Activated T-cell treated with anti-CD3 and anti-CD28 coated beads, Interleukin-2, amount 50 U/mL, for 24 hours (primary cell): Measurements from ENCODE around the gene SARDH.

Experiments
- DNase-seq: peaks from one replicate; pipeline ENCODE4 v3.0.0-alpha.2; 2020
- H3K27ac Mint-ChIP-seq: 2 replicates; pipeline ENCODE4 v1.8.0; 2020; ENCODE audit warnings: mild to moderate bottlenecking, mixed read lengths
- H3K27me3 Mint-ChIP-seq: 2 replicates; pipeline ENCODE4 v1.8.0; 2020; ENCODE audit warnings: mixed read lengths
- H3K36me3 Mint-ChIP-seq: 2 replicates; pipeline ENCODE4 v1.8.0; 2020; ENCODE audit warnings: low read depth, mixed read lengths
- H3K4me1 Mint-ChIP-seq: 2 replicates; pipeline ENCODE4 v1.8.0; 2020; ENCODE audit warnings: low read depth, mixed read lengths
- H3K4me3 Mint-ChIP-seq: 2 replicates; pipeline ENCODE4 v1.8.0; 2020; ENCODE audit warnings: mild to moderate bottlenecking, moderate library complexity, mixed read lengths
- H3K9me3 Mint-ChIP-seq: 2 replicates; pipeline ENCODE4 v1.8.0; 2020; ENCODE audit warnings: mixed read lengths

SARDH gene

DNA sequence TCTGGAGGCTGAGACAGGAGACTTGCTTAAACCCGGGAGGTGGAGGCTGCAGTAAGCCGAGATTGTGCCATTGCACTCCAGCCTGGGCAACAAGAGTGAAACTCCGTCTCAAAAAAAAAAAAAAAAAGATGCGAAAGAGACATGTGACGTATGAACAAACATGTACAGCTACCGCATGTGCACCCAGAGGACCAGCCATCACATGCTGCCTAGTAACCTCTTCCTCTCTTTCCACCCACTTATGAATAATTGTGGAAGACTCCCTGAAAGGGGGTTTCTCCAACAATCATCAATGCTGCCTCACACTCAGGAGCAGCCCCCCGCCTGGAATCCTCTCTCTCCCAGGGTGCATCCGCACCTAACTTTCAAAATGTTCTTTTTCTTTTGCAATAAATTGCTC lies 2.2 kb downstream of the SARDH start:
- no peak for DNase-seq
- no peaks in the 10 kb centered on the region for H3K9me3 Mint-ChIP-seq
- no peak overlapping the region for H3K27ac Mint-ChIP-seq
- no peaks in the 10 kb centered on the region for H3K36me3 Mint-ChIP-seq
- H3K27me3 Mint-ChIP-seq, result no peaks in the 10 kb centered on the region
- no peak overlapping the region for H3K4me3 Mint-ChIP-seq
- H3K4me1 Mint-ChIP-seq, result peaks cover 9% of the 10 kb centered on the region

DNA sequence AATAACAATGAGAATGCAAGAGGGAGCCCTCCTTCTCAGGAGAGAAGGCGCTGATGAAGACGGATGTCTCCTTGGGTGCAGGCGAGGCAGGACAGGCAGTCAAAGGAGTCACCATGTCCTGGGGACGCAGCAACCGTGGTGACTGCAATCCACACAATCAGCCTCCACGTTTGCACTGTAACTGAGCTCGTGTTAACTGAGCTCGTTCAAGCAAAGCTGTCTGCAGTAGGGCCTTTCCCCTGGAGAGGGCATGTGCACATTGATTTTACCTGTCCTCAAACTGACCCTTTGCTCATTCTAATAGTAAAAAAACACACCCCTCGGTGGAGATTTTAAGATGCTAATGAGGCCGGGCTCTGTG lies 2.8 kb downstream of the SARDH start:
- no peak overlapping the region for H3K4me3 Mint-ChIP-seq
- no peaks in the 10 kb centered on the region for H3K27me3 Mint-ChIP-seq
- H3K36me3 Mint-ChIP-seq, result no peaks in the 10 kb centered on the region
- no peaks in the 10 kb centered on the region for H3K9me3 Mint-ChIP-seq
- no peak overlapping the region for H3K27ac Mint-ChIP-seq
- no peak for DNase-seq
- H3K4me1 Mint-ChIP-seq, result peaks cover 9% of the 10 kb centered on the region

DNA sequence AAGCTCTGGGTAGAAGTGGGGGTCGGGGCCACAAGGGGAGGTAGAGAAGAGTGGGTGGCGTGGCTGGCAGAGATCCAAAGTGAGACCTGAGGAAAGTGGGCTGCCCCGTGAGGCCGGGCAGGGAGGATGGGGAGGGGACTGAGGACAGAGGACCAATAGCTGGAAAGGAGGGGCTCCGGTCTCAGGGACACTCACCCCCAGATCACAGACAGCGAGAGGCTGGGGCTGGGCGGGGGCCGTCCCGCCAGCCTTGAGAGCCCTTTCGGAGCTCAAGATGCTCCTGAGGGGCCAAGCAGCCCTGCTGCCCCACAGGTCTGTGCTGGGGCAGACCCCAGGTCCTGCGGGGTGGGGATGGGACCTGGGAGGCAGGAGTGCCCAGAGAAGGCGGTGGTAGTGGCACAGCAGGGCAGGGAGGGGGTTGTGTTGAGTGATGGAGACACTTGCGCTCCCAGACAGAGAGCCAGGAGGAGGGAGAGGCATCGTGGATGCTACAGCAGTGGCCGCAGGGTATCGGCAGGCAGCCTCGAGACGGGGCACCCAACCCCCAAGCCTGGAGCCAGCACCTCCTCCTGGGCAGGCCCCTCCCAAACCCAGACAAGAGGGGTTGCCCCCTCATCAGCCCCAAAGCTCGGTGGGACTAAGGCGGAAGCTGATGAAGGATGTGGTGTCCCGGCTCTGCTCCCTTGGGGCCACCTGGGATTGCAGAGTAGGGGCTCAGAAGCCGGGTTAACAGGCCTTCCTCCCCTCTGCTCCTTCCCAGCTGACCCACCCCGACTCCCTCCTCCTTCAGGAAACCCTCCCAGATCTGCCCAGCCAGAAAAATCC lies 3.4 kb downstream of the SARDH start:
- Mint-ChIP-seq H3K27me3 (no peaks in the 10 kb centered on the region), H3K27ac (no peak overlapping the region), H3K9me3 (no peaks in the 10 kb centered on the region), H3K4me3 (no peak overlapping the region), H3K4me1 (peaks cover 9% of the 10 kb centered on the region), H3K36me3 (no peaks in the 10 kb centered on the region)
- DNase-seq, result no peak

DNA sequence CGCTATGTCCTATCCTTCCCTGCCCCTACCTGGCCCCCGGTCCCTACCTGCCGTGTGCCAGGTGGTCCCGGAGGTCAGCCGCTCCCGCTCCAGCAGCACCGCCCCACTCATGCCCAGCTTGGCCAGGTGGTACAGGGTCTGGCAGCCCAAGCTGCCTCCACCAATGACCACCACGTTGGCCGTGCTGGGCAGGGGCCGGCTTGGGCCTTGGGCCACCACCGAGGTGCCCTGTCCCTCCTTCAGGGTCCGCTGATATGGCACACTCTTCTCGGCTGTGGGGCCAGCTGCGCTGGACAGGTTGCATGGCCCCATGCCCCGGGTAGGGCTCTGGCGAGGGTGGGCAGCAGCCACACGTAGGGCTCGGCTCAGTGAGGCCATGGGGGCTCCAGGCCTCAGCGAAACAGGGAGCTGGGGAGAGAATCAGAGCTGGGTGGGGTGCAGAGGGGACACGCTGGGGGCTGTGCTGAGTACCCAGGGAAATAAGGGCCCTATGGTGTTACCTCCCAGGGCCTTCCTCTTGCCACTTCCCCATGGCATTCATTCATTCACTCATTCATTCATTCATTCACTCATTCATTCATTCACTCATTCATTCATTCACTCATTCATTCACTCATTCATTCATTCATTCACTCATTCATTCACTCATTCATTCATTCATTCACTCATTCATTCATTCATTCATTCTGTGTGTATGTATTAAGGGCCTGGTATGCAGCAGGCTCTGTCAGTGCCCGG lies 4.2 kb downstream of the SARDH start:
- H3K27ac Mint-ChIP-seq, result no peak overlapping the region

DNA sequence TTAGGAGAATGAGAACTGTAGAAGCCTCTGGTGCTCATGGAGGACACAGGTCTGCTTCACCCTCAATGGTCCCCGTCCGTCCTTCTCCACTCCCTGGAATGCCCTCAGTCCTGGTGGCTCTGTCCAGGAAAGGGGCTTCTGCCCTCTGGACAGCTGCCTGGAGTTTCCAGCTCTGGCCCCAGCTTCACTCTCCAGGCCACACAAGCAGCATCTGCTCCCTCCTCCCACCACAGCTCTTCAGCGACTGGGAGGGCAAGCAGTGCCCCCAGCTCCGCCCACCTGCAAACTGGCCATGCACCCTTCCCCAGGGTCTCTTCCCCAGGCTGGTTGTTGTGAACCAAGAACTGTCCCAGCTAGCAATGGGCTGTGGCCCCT lies 4.7 kb downstream of the SARDH start:
- no peaks in the 10 kb centered on the region for H3K9me3 Mint-ChIP-seq
- no peak overlapping the region for H3K4me3 Mint-ChIP-seq
- DNase-seq, result no peak
- H3K4me1 Mint-ChIP-seq, result peaks cover 5% of the 10 kb centered on the region
- no peaks in the 10 kb centered on the region for H3K27me3 Mint-ChIP-seq
- no peaks in the 10 kb centered on the region for H3K36me3 Mint-ChIP-seq
- no peak overlapping the region for H3K27ac Mint-ChIP-seq

More for the DNA sequence above, 4.2 kb downstream of the SARDH start:
- no peak for DNase-seq
- no peaks in the 10 kb centered on the region for H3K9me3 Mint-ChIP-seq
- no peak overlapping the region for H3K4me3 Mint-ChIP-seq
- no peaks in the 10 kb centered on the region for H3K36me3 Mint-ChIP-seq
- H3K27me3 Mint-ChIP-seq, result no peaks in the 10 kb centered on the region
- H3K4me1 Mint-ChIP-seq, result peaks cover 7% of the 10 kb centered on the region

DNA sequence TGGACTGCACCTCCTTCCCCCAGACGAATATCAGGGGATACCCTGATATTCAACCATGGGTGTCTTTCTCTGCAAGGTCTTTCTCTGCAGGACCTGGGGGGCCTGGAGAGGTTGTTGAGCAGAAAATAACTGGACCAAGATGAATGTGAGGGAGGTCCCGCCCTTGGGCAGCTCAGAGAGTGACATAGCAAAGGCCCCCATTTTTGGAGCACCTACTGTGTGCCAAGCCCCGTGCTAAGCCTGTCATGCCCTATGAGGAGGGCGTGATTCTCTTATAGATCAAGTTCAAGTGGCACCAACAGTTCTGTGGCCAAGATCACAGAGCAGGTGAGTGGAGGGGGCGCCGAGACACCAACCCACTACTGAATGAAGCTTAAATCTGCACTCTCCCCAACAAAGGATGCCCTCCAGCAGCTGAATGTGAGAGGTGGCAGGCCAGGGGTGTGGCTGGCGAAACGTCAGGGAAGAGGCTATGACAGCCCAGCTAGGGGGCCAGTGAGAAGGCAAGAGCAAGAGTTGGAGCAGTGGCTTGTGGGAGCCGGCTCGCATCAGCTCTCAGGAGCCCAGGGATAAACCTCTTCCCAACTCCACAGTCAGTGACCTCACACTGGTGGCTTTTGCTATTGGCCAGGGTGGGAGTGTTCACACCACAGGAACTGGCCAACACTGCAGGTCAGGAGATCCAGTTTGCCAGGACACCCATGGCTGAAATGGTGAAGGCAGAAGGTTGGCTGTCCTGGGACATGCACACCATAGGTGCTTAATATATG lies 5.3 kb downstream of the SARDH start:
- peaks cover 2% of the 10 kb centered on the region for H3K4me1 Mint-ChIP-seq
- no peak overlapping the region for H3K4me3 Mint-ChIP-seq
- H3K9me3 Mint-ChIP-seq, result no peaks in the 10 kb centered on the region
- no peaks in the 10 kb centered on the region for H3K27me3 Mint-ChIP-seq
- H3K36me3 Mint-ChIP-seq, result no peaks in the 10 kb centered on the region
- no peak for DNase-seq
- no peak overlapping the region for H3K27ac Mint-ChIP-seq

DNA sequence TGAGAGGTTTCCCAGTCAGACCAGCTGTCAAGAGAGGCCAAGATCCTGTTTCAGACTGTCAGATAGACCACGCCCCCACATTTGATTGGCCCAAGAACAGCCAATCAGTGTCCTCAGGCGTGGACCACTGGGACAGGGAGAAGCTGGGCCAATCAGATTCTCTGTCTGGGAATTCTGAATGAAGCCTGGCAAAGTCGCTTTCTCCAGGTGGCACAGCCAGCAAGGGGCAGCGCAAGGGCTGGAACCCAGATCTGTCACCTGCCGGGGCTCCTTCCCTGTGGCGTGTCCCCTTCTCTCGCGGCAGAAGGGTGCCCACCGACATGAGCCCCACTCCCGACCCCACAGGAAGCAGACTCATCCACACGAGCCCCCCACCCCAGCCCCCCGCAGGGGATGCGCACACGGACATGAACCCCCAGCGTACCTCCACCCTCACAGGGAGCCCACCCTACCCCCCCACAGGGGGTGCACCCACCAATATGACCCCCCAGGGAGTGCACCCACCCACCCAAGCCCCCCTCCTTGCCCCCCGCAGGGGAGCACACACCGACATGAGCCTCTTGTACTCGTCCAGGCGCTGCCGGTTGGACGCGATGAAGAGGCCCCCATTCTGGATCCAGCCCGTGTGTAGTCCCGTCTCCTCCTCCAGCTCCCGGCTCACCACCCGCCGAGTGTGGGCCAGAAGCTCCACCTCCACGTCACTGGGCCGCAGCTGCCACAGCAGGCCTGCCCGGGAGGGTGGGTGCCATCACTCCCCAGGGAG lies 6.1 kb downstream of the SARDH start:
- DNase-seq, result no peak
- H3K27ac Mint-ChIP-seq, result no peak overlapping the region
- H3K9me3 Mint-ChIP-seq, result no peaks in the 10 kb centered on the region
- H3K27me3 Mint-ChIP-seq, result no peaks in the 10 kb centered on the region
- no peak overlapping the region for H3K4me3 Mint-ChIP-seq
- H3K36me3 Mint-ChIP-seq, result no peaks in the 10 kb centered on the region
- no peaks in the 10 kb centered on the region for H3K4me1 Mint-ChIP-seq

DNA sequence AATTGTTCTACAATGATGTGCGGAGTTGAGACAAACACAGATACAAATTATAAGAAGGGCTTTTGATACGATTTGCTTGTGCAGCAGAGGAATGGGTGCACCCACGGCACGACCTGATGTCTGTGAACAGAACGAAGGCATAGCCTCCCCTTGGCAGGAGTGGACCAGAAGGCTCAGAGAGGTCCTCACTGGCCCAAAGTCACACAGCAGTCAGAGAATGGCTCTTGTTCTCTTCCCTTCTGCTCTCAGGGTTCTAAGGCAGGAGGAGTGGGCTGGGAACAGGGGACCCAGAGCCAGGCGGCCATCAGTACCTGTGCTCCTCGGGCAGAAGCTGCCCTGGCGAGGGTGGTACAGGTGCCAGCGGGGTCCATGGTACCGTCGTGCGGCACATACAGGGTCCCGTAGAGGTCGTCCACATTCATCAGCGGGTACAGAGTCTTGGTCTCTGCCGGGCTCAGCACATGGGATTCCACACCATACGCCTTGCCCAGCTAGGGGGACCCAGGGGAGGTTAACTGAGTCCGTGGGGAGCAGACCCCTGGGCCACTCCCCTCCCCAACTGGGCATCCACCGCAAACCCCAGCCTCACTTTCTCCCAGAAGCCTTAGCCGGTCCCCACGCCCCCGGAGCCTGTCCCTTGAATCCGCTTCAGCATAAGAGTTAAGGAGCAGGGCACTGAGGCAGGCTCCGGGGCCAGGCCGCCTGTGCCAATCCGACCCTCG lies 7.0 kb downstream of the SARDH start:
- H3K4me1 Mint-ChIP-seq, result peaks cover 7% of the 10 kb centered on the region
- no peaks in the 10 kb centered on the region for H3K27me3 Mint-ChIP-seq
- no peaks in the 10 kb centered on the region for H3K36me3 Mint-ChIP-seq
- H3K9me3 Mint-ChIP-seq, result no peaks in the 10 kb centered on the region
- no peak overlapping the region for H3K27ac Mint-ChIP-seq
- no peak overlapping the region for H3K4me3 Mint-ChIP-seq
- DNase-seq, result peak; percentile 16

DNA sequence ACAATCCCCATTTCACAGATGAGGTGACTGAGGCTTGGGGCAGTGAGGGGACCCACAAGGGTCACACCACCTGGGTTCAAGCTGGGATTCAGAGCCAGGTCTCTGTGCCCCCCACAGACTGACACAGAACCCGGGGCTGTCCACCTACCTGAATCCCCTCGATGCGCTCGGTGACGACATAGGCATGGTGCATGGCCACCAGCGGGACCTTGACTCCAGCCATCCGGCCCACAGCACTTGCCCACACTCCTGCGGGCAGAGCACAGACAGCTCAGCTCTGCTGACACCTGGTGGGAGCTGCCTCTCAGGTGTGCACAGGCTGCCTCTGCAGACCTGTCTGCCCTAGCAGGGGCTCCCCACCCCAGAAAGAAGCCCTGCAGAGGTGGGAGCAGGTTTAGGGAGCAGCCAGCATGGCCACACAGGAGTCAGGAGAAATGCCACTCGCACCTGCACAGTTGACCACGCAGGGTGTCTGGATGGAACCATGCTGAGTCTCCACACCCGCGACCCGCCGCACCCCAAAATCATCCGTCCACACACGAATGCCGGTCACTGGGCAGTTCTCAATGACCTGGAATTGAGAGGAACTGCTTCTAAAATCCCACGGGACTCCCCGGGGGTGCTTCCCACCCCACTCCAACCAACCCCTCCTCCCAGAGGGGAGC lies 8.4 kb downstream of the SARDH start:
- peaks cover 7% of the 10 kb centered on the region for H3K4me1 Mint-ChIP-seq
- H3K4me3 Mint-ChIP-seq, result no peak overlapping the region
- DNase-seq, result peak; percentile 22

DNA sequence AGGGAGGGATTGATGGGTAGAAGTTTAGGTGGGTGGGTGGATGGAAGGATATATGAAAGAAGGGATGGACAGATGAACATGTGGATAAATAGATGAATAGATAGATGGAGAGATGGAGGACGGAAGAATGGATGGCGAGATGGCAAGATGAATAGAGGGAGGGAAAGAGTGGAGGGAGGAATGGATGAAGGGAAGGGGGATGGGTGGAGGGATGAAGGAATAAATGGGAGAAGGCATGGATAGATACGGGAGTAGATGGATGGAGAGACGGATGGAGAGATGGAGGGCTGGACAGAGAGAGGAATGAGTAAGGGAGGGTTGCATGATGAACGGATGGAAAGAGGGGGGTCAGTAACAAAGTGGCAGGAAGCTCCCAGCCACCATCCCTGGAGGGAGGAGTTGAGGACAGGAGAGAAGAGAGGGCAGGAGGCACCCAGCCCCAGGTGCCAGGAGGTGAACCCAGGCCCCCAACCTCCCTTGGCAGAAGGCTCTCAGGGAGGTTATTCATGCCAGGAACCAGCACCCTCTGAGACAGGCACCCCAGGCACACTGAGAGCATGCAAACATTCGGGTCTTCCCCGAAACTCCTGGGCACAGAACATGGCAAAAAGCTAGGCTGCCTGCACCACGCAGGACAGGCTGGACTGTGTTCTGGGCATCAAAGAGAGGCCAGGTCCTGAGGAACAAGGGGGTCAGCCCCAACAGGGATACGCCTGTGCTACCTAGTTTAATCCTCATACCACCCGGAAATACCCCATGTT lies 9.1 kb downstream of the SARDH start:
- Mint-ChIP-seq H3K36me3 (no peaks in the 10 kb centered on the region), H3K27me3 (no peaks in the 10 kb centered on the region), H3K27ac (no peak overlapping the region), H3K9me3 (no peaks in the 10 kb centered on the region), H3K4me3 (no peak overlapping the region), H3K4me1 (peaks cover 7% of the 10 kb centered on the region)
- no peak for DNase-seq

More for the DNA sequence above, 8.4 kb downstream of the SARDH start:
- Mint-ChIP-seq H3K36me3 (no peaks in the 10 kb centered on the region), H3K27me3 (no peaks in the 10 kb centered on the region), H3K27ac (no peak overlapping the region), H3K9me3 (no peaks in the 10 kb centered on the region)

DNA sequence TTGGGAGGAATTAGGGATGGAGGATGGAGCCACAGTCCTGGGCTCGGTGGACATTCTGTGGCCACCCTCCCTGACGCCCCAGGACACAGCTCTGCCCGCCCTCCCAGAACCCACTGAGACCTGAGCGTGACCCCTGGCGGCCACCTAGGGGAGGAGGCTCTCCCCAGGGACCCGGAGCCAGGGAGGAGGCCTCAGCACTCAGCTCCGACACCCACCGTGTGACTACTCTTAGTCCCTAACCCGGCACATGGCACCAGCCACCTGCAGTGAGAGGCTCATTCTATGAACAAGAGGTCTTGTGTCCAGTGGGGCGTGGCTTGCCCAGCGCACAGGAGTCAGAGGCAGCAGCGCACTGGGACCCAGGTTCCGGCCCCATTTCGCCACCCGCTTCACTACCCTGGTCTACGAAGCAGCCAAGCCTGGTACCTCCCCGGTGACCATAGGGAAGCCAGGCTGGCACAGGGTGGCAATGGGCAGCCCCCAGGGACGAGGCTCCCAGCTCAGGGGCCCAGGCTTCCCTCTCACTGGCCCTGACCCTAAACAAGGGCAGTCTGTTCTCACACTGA lies 10.2 kb downstream of the SARDH start:
- H3K27me3 Mint-ChIP-seq, result no peaks in the 10 kb centered on the region
- H3K4me1 Mint-ChIP-seq, result peaks cover 7% of the 10 kb centered on the region
- H3K27ac Mint-ChIP-seq, result no peak overlapping the region
- no peak overlapping the region for H3K4me3 Mint-ChIP-seq
- no peaks in the 10 kb centered on the region for H3K36me3 Mint-ChIP-seq
- peak; percentile 16 for DNase-seq
- H3K9me3 Mint-ChIP-seq, result no peaks in the 10 kb centered on the region

DNA sequence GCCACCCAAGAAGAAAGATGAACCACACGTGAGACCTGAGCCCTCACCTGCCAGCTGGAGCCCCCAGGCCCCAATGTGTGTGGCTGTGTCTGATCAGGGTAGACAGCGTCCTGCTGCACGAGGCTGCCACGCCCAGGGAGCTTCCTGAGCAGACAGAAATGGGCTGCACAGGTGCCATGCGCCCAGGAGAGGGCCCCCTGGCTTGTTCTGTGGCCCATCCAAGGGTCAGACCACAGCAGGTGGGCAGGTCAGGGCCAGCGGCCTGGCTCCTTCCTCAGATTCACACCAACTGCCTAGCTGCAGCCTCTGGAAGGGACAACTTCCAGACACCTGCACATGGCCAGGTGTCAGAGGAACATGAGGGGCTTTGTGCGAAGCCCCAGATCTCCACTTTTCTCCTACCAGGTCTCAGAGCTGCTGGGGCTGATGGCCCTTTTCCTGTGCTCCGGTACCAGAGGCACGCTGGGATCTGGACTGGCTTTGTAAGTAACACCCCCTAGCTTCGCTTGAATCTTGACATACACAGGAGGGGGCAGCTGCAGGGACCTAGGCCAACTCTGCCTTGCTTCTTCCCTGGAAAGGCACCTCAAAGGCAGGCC lies 10.8 kb downstream of the SARDH start:
- no peak overlapping the region for H3K27ac Mint-ChIP-seq
- H3K4me1 Mint-ChIP-seq, result peaks cover 7% of the 10 kb centered on the region
- H3K9me3 Mint-ChIP-seq, result no peaks in the 10 kb centered on the region
- H3K36me3 Mint-ChIP-seq, result no peaks in the 10 kb centered on the region
- H3K4me3 Mint-ChIP-seq, result no peak overlapping the region
- no peaks in the 10 kb centered on the region for H3K27me3 Mint-ChIP-seq
- DNase-seq, result peak; percentile 26
